Activated B cell treated with CpG ODN at 0.5 μM for 24 hours (primary cell): Measurements from ENCODE around the gene ASPG. TPM values are rescaled to one million over a fixed set of nuclear protein-coding genes. Genes with fewer than 3 reads are reported as not detected.

Experiments
- ATAC-seq: fragments of 200-7000 bp; cut with Tn5 transposase; one replicate; pipeline ENCODE4 v1.10.0; 2021; ENCODE audit warnings: low read depth, mild to moderate bottlenecking, moderate library complexity
- CTCF ChIA-PET: fragments of 350-600 bp; sonication (Branson Sonifier 250); formaldehyde crosslinking; loops from one replicate; lab custom pipeline; 2021; ENCODE audit warnings: antibody characterized with exemption; lab: Charles Lee
- POLR2A ChIA-PET: fragments of 350-600 bp; sonication (Branson Sonifier 250); formaldehyde crosslinking; loops from one replicate; lab custom pipeline; 2021; ENCODE audit warnings: antibody characterized with exemption; lab: Charles Lee
- DNase-seq: peaks from one replicate; pipeline ENCODE4 v3.0.0; 2022
- H3K27ac Mint-ChIP-seq: one replicate; pipeline ENCODE4 v1.8.0; 2020; ENCODE audit warnings: mixed read lengths
- H3K27me3 Mint-ChIP-seq: one replicate; pipeline ENCODE4 v1.8.0; 2021; ENCODE audit warnings: mixed read lengths
- H3K36me3 Mint-ChIP-seq: one replicate; pipeline ENCODE4 v1.8.0; 2021; ENCODE audit warnings: low read depth, mixed read lengths
- H3K4me1 Mint-ChIP-seq: one replicate; pipeline ENCODE4 v1.8.0; 2021; ENCODE audit warnings: mixed read lengths
- H3K4me3 Mint-ChIP-seq: one replicate; pipeline ENCODE4 v1.8.0; 2020; ENCODE audit warnings: mild to moderate bottlenecking, mixed read lengths
- H3K9me3 Mint-ChIP-seq: one replicate; pipeline ENCODE4 v1.8.0; 2020; ENCODE audit warnings: mixed read lengths
- intact Hi-C: fragments of 100-400 bp; cut with micrococcal nuclease; formaldehyde crosslinking; loops from one replicate; pipeline ENCODE4 v1.15.1; 2024
- total RNA-seq: library from RNA; stranded (reverse); gene quantifications from 2 replicates; pipeline ENCODE4 v1.2.3, GENCODE V29; 2022
- TF ChIP-seq, protein P1 (sequence below): fragments of 200-600 bp; IDR thresholded peaks from one replicate; pipeline ENCODE4 v1.8.0; 2022; ENCODE audit warnings: antibody characterized with exemption, mild to moderate bottlenecking

The ASPG gene
- total RNA-seq, 1 donor from 2014 or later = not detected

DNA sequence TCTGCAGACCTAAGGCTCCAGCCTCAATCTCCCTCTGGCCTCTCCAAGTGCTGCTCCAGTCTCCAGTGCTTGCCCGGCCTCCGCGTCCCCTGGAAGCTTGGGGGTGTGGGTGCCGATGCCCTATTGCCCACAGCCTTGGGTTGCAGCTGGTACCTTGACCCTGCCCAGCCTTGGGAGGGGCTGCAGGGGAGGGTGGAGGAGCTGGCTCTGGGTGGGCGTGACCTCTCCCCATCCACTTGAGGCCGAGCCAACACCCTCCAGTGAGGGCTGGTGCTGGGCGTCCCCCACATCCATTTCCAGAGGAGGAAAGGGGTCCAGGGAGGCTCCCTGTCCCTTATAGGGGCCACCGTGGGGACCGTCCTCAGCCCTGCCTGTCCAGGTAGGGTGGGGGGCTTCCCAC lies 77.0 kb downstream of the ASPG start:
- ChIA-PET POLR2A (no interaction called here), CTCF (no interaction called here)
- intact Hi-C loops = no loop called here
- H3K36me3 Mint-ChIP-seq = no peaks in the 10 kb centered on the region
- no peaks in the 10 kb centered on the region for H3K27me3 Mint-ChIP-seq
- DNase-seq = no peak
- TF ChIP-seq, protein P1, sequence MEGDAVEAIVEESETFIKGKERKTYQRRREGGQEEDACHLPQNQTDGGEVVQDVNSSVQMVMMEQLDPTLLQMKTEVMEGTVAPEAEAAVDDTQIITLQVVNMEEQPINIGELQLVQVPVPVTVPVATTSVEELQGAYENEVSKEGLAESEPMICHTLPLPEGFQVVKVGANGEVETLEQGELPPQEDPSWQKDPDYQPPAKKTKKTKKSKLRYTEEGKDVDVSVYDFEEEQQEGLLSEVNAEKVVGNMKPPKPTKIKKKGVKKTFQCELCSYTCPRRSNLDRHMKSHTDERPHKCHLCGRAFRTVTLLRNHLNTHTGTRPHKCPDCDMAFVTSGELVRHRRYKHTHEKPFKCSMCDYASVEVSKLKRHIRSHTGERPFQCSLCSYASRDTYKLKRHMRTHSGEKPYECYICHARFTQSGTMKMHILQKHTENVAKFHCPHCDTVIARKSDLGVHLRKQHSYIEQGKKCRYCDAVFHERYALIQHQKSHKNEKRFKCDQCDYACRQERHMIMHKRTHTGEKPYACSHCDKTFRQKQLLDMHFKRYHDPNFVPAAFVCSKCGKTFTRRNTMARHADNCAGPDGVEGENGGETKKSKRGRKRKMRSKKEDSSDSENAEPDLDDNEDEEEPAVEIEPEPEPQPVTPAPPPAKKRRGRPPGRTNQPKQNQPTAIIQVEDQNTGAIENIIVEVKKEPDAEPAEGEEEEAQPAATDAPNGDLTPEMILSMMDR = no peak
- no peak overlapping the region for H3K27ac Mint-ChIP-seq
- no peak overlapping the region for H3K4me3 Mint-ChIP-seq
- H3K4me1 Mint-ChIP-seq = no peaks in the 10 kb centered on the region
- no peak for ATAC-seq
- no peaks in the 10 kb centered on the region for H3K9me3 Mint-ChIP-seq

DNA sequence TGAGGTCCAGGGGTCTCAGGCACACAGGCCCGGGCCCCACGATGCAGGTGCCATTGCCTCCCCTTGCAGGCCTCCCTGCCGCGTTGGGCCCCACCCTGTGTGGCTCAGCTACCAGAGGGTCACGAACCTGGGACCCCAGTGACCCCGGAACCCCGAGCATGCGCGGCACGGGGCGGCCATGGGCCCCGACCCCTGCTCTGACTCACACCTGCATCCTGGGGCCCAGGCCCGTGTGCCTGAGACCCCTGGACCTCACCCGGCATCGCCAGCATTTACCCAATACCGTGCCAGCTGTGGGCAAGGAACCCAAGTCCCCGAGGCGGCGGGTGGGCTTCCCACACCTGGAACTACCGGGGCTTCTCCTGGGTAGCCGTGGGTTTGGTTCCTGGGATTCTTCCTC lies 78.0 kb downstream of the ASPG start:
- Mint-ChIP-seq H3K27me3 (no peaks in the 10 kb centered on the region), H3K36me3 (no peaks in the 10 kb centered on the region), H3K9me3 (no peaks in the 10 kb centered on the region), H3K4me3 (no peak overlapping the region), H3K27ac (no peak overlapping the region), H3K4me1 (no peaks in the 10 kb centered on the region)
- no peak for DNase-seq
- no peak for ATAC-seq
- POLR2A ChIA-PET = no interaction called here
- intact Hi-C loops = no loop called here
- TF ChIP-seq, protein P1 = no peak
- CTCF ChIA-PET = no interaction called here

DNA sequence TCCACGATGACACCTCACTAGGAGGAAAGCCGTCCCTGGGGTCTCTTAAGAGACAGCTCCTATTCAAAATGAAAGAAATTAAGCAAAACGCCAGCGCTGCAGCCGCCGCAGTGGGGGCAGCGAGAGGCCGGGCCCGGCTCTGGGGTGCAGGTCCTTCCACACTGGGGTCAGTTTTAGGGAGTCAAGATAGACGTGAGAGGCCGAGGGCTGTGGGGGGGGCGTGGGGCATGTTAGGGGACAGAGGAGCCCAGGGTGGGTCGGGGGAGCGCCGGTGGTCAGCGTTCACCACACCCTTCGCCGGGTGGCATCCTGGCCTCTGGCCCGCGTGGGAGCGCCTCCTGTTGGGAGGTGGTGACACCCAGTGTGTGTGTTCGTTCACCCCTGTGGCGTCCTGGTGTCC lies 78.5 kb downstream of the ASPG start:
- DNase-seq (no peak), ATAC-seq (no peak)
- Mint-ChIP-seq H3K36me3 (no peaks in the 10 kb centered on the region), H3K4me1 (no peaks in the 10 kb centered on the region), H3K27ac (no peak overlapping the region), H3K4me3 (no peak overlapping the region), H3K9me3 (no peaks in the 10 kb centered on the region), H3K27me3 (no peaks in the 10 kb centered on the region)
- CTCF ChIA-PET = no interaction called here
- intact Hi-C loops = no loop called here
- TF ChIP-seq, protein P1 = no peak
- POLR2A ChIA-PET = no interaction called here

DNA sequence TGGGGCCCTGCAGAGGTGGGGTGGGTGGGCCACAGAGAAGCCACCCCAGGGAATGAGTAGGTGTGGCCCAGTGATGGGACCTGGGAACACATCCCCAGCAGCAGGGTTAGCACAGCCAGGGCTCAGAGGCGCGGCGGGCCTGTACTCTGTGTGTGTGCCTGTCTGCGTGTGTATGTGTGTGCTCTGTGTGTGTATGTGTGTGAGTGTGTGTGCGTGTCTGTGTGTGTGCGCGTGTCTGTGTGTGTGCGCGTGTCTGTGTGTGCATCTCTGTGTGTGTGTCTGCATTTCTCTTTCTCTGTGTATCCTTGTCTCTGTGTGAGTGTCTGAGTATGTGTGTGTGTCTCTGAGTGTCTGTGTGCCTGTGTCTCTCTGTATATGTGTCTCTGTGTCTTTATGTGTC lies 79.0 kb downstream of the ASPG start:
- POLR2A ChIA-PET = no interaction called here
- Mint-ChIP-seq H3K27ac (no peak overlapping the region), H3K9me3 (no peaks in the 10 kb centered on the region), H3K4me1 (no peaks in the 10 kb centered on the region), H3K27me3 (no peaks in the 10 kb centered on the region), H3K4me3 (no peak overlapping the region), H3K36me3 (no peaks in the 10 kb centered on the region)
- TF ChIP-seq, protein P1 = no peak
- CTCF ChIA-PET = no interaction called here
- ATAC-seq (no peak), DNase-seq (no peak)
- intact Hi-C loops = no loop called here

Other genes with a start within 250 kb of the ASPG start
- 16.2 and 18.8 TPM in 2 replicates for gene PPP1R13B, start 238.1 kb upstream of the ASPG start, total RNA-seq
- 2.6 and 3.1 TPM in 2 replicates for gene TDRD9, start 157.2 kb upstream of the ASPG start, total RNA-seq
- not detected in 2 replicates for gene RD3L, start 143.2 kb upstream of the ASPG start, total RNA-seq
- gene KIF26A, start 52.9 kb downstream of the ASPG start, total RNA-seq = not detected in 2 replicates